ENCODE results near the gene ARHGAP5. TPM values are rescaled to one million over a fixed set of nuclear protein-coding genes. Genes with fewer than 3 reads are reported as not detected.

The ARHGAP5 gene
- total and polyA plus RNA-seq, 2 donors (not counting 3 experiments of a cell fraction or from before 2014, with no cell fraction given): 4.3 to 36.2 TPM

- peaks cover 2 to 3% of the 10 kb centered on the region in 2 experiments for H3K27me3 ChIP-seq (ENCODE audit: control insufficient read depth in 2 of 2, insufficient read depth in 2 of 2, low read length in 2 of 2)
- peaks cover 2% of the 10 kb centered on the region for H4K20me1 ChIP-seq (replicated peaks; ENCODE audit: control insufficient read depth, extremely low read depth, insufficient read depth, low read length)
- TF ChIP-seq CTCF (IDR thresholded peaks at IDR 0.05; ENCODE audit: extremely low read depth in 1 of 2, insufficient read depth in 1 of 2, low read depth in 1 of 2, low read length in 2 of 2) (no peak), JUN (IDR thresholded peaks at IDR 0.05; ENCODE audit: borderline replicate concordance, insufficient read depth, insufficient read length, low read depth) (no peak), EZH2 (IDR thresholded peaks at IDR 0.05; ENCODE audit: borderline replicate concordance, low read depth, low read length, severe bottlenecking) (no peak), MAX (IDR thresholded peaks at IDR 0.05; ENCODE audit: insufficient read depth, insufficient read length) (no peak), POLR2A (IDR thresholded peaks at IDR 0.05; ENCODE audit: low read depth, low read length) (no peak), FOS (IDR thresholded peaks at IDR 0.05; ENCODE audit: borderline replicate concordance, insufficient read depth, low read length) (no peak), POLR2AphosphoS5 (IDR thresholded peaks at IDR 0.05; ENCODE audit: insufficient read depth, low read depth, low read length) (no peak), GATA2 (IDR thresholded peaks at IDR 0.05; ENCODE audit: insufficient read depth, insufficient read length, low read depth, low read length) (no peak), MYC (IDR thresholded peaks at IDR 0.05; ENCODE audit: low read depth, low read length) (no peak)
- H3K4me1 ChIP-seq (ENCODE audit: control insufficient read depth, extremely low read depth, insufficient read depth, low read length): no peaks in the 10 kb centered on the region
- no peak overlapping the region for H3K4me3 ChIP-seq (replicated peaks in 1 of 3; ENCODE audit: insufficient read depth in 1 of 3, low read depth in 1 of 3, low read length in 3 of 3)
- H2AFZ ChIP-seq (ENCODE audit: low read depth, low read length): no peak overlapping the region
- FAIRE-seq (no peak), DNase-seq (ENCODE audit: low read depth, low spot score) (no peak)
- intact Hi-C loops (cut with micrococcal nuclease) (no loop called here), dilution Hi-C loops (cut with MboI; ENCODE audit: extremely low pct_ligation_motif_present, low sequenced_read_pairs) (no loop called here)
- H3K9me3 ChIP-seq (replicated peaks; ENCODE audit: control insufficient read depth, insufficient read depth, low read length): no peaks in the 10 kb centered on the region
- no peaks in the 10 kb centered on the region for H3K79me2 ChIP-seq (ENCODE audit: control insufficient read depth, insufficient read depth, low read length)
- no TSS peak for BruUV-seq (replicated peaks)
- CTCF ChIA-PET: no interaction called here
- H3K9ac ChIP-seq (replicated peaks; ENCODE audit: extremely low read depth, insufficient read depth, low read length): no peak overlapping the region
- no peaks in the 10 kb centered on the region for H3K9me1 ChIP-seq (replicated peaks; ENCODE audit: control insufficient read depth, extremely low read depth, insufficient read depth, low read length)
- POLR2A ChIA-PET: no interaction called here
- no peak overlapping the region for H3K4me2 ChIP-seq (ENCODE audit: insufficient read depth, low read length)
- H3K36me3 ChIP-seq (ENCODE audit: control insufficient read depth in 2 of 2, extremely low read depth in 1 of 2, insufficient read depth in 2 of 2, low read length in 2 of 2): no peaks in the 10 kb centered on the region
- H3K27ac ChIP-seq (ENCODE audit: insufficient read depth, low read depth, low read length): no peak overlapping the region
Observed at GRCh38 chr14:32189811-32190210, 112.7 kb downstream of the ARHGAP5 start.
